ENCODE data around the gene BOC. TPM values are rescaled to one million over a fixed set of nuclear protein-coding genes. Genes with fewer than 3 reads are reported as not detected.

Gene BOC
- total and polyA plus RNA-seq, 4 donors, result 6.6 to 164 (median 26.8) TPM

DNA sequence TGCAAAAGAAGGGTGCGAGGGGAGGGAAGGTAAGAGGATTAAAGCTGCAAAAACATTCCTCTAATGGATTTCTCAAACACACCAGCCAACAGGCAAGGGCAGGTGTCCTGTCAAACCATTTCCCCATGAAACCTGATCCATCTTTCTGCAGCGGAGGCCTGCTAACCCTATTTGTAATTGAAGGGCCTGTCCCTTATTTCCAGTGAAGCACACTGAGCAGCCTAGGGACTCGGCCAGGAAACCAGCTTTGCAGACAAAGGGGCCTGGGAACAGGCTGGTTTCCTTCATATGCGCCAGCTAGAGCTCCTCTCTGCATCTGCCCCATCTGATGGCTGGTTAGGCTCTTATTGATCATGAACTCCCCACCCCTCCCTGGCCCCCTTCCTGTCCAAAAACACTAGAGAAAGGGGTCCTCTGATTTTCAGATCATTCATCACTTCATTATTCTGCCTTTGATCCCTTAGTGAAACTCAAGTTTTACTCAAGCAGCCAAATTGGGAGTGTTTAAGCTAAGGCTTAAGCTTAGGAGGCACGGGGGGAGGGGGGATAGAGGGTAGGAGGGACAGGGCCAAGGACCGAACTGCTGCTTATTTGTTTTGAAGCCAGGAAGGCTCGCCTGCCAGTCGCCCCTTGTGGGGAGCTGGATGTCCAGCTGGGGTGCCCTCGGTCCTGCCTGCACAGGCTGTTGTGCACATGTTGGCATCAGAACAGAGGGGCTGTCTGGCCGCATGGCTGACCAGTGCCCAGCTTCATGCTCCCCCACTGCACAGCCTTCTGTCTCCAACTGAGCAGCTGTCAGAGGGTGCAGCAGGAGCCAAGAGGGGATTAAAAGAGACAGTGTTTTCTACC is 53.1 kb downstream of the BOC start:
- H3K36me3 ChIP-seq (ENCODE audit: control insufficient read depth in 1 of 2, insufficient read depth in 2 of 2, low read length in 1 of 2), result peaks cover 0 to 2% of the 10 kb centered on the region in 2 donors
- H3K9me3 ChIP-seq (ENCODE audit: control insufficient read depth, low read length), result no peaks in the 10 kb centered on the region
- intact Hi-C loops (cut with DNase I), result no loop called here
- no peak for DNase-seq
- H3K4me3 ChIP-seq (ENCODE audit: low read length in 2 of 2), result no peak overlapping the region
- H3K27ac ChIP-seq (ENCODE audit: low read depth in 1 of 2, low read length in 2 of 2), result no peak overlapping the region
- H3K4me1 ChIP-seq (ENCODE audit: control insufficient read depth in 1 of 2, insufficient read depth in 2 of 2, low read length in 2 of 2), result peaks cover 0 to 3% of the 10 kb centered on the region in 2 donors
- no peaks in the 10 kb centered on the region for H3K27me3 ChIP-seq (ENCODE audit: control insufficient read depth in 1 of 2, insufficient read depth in 2 of 2, low read length in 1 of 2)
- no peak for ATAC-seq (ENCODE audit: low FRiP score)
- 90 to 96% methylated on average over 10 of the region's 10 CpGs for WGBS, 2 donors

DNA sequence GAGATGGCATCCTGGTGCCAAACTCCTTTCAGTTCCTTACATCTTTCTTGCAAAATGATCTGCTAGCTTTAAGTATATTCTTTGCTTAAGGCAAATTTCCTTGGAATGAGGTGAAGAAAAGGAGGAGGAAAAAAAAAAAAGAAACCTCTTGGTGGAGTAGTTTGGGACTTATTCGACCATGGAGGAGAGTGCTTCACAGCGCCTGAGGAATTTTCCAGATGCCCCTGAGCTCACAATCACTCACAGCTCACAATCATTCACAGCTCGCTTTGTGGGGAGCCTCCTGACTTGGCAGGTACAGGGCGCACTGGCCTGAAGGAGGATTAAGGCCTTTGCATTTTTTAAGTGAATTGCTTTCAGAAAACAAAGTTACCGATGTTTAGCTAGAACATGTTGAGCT is 53.9 kb downstream of the BOC start:
- no peak overlapping the region for H3K4me3 ChIP-seq (ENCODE audit: low read length in 2 of 2)
- intact Hi-C loops (cut with DNase I), result no loop called here
- H3K36me3 ChIP-seq (ENCODE audit: control insufficient read depth in 1 of 2, insufficient read depth in 2 of 2, low read length in 1 of 2), result peaks cover 0 to 2% of the 10 kb centered on the region in 2 donors
- no peaks in the 10 kb centered on the region for H3K27me3 ChIP-seq (ENCODE audit: control insufficient read depth in 1 of 2, insufficient read depth in 2 of 2, low read length in 1 of 2)
- no peak overlapping the region for H3K27ac ChIP-seq (ENCODE audit: low read depth in 1 of 2, low read length in 2 of 2)
- no peaks in the 10 kb centered on the region for H3K9me3 ChIP-seq (ENCODE audit: control insufficient read depth, low read length)
- no peak for DNase-seq
- H3K4me1 ChIP-seq (ENCODE audit: control insufficient read depth in 1 of 2, insufficient read depth in 2 of 2, low read length in 2 of 2), result peaks cover 0 to 3% of the 10 kb centered on the region in 2 donors
- no peak for ATAC-seq (ENCODE audit: low FRiP score)
- 91 to 95% methylated on average over 5 of the region's 5 CpGs for WGBS, 2 donors

DNA sequence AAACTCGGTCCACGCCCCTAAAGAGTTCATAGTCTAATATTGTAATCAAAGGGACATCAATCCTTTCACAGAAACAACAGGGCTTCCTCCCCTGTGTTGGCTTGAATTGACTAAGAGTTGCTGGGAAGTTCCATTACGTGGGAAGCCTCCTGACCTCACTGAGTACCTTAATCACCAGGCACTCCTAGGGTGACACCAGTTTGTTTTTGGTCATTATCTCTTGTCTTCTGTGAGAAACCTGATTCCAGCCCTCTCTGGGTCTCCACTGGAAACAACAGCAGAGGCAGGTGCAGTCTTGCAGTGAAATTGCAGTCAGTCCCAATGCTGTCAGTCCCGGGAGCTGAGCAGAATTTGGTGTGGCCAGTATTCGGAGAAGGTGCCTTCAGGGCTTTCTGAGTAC is 55.4 kb downstream of the BOC start:
- Histone ChIP-seq H3K36me3 (ENCODE audit: control insufficient read depth in 1 of 2, insufficient read depth in 2 of 2, low read length in 1 of 2) (no peaks in the 10 kb centered on the region), H3K27me3 (ENCODE audit: control insufficient read depth in 1 of 2, insufficient read depth in 2 of 2, low read length in 1 of 2) (no peaks in the 10 kb centered on the region), H3K27ac (ENCODE audit: low read depth in 1 of 2, low read length in 2 of 2) (no peak overlapping the region), H3K4me3 (ENCODE audit: low read length in 2 of 2) (no peak overlapping the region), H3K4me1 (ENCODE audit: control insufficient read depth in 1 of 2, insufficient read depth in 2 of 2, low read length in 2 of 2) (peaks cover 0 to 3% of the 10 kb centered on the region in 2 donors), H3K9me3 (ENCODE audit: control insufficient read depth, low read length) (no peaks in the 10 kb centered on the region)
- no peak for ATAC-seq (ENCODE audit: low FRiP score)
- DNase-seq, result no peak
- intact Hi-C loops (cut with DNase I), result no loop called here
- 96 to 99% methylated on average over 5 of the region's 5 CpGs for WGBS, 2 donors

DNA sequence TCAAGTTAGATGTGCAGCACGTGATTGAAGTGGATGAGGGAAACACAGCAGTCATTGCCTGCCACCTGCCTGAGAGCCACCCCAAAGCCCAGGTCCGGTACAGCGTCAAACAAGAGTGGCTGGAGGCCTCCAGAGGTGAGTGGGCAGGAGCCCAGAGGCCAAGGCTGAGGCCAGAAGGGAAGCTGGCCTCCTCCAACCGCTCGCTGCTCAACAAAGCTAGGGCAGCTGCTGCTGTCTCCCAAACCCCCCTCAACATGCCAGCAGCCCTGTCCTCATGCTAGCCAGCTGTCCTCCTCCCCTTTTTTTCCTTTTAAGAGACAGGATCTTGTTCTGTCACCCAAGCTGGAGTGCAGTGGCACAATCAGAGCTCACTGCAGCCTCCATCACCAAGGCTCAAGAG is 57.0 kb downstream of the BOC start:
- 93 to 96% methylated on average over 5 of the region's 5 CpGs for WGBS, 2 donors
- DNase-seq, result no peak
- intact Hi-C loops (cut with DNase I), result no loop called here
- Histone ChIP-seq H3K27me3 (ENCODE audit: control insufficient read depth in 1 of 2, insufficient read depth in 2 of 2, low read length in 1 of 2) (no peaks in the 10 kb centered on the region), H3K4me3 (ENCODE audit: low read length in 2 of 2) (no peak overlapping the region), H3K36me3 (ENCODE audit: control insufficient read depth in 1 of 2, insufficient read depth in 2 of 2, low read length in 1 of 2) (no peaks in the 10 kb centered on the region), H3K27ac (ENCODE audit: low read depth in 1 of 2, low read length in 2 of 2) (no peak overlapping the region), H3K9me3 (ENCODE audit: control insufficient read depth, low read length) (no peaks in the 10 kb centered on the region), H3K4me1 (ENCODE audit: control insufficient read depth in 1 of 2, insufficient read depth in 2 of 2, low read length in 2 of 2) (no peaks in the 10 kb centered on the region)
- no peak for ATAC-seq (ENCODE audit: low FRiP score)

DNA sequence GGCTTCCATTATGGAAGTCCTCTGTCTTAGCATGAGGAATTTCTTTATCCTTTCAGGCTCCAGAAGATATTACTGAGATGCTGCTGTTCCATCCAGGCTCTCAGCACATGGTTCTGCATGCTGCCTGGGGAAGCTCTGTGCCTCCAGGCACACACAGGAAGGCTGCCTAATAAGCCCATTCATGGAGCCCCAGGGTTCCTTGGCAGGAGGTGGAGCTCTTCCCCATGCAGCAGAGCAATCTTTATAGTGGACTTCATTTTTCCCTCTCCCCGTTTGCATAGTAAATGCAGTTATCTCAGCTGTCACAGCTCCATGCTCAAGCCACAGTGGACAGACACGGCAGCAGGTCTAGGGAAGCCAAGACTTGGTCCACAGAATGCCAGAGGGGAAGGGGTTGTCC is 57.6 kb downstream of the BOC start:
- WGBS, 2 donors, result 90 to 95% methylated on average over 2 of the region's 2 CpGs
- Histone ChIP-seq H3K36me3 (ENCODE audit: control insufficient read depth in 1 of 2, insufficient read depth in 2 of 2, low read length in 1 of 2) (no peaks in the 10 kb centered on the region), H3K4me3 (ENCODE audit: low read length in 2 of 2) (no peak overlapping the region), H3K27ac (ENCODE audit: low read depth in 1 of 2, low read length in 2 of 2) (no peak overlapping the region), H3K27me3 (ENCODE audit: control insufficient read depth in 1 of 2, insufficient read depth in 2 of 2, low read length in 1 of 2) (no peaks in the 10 kb centered on the region), H3K4me1 (ENCODE audit: control insufficient read depth in 1 of 2, insufficient read depth in 2 of 2, low read length in 2 of 2) (no peaks in the 10 kb centered on the region), H3K9me3 (ENCODE audit: control insufficient read depth, low read length) (no peaks in the 10 kb centered on the region)
- ATAC-seq (ENCODE audit: low FRiP score) (no peak), DNase-seq (no peak)
- intact Hi-C loops (cut with DNase I), result no loop called here

DNA sequence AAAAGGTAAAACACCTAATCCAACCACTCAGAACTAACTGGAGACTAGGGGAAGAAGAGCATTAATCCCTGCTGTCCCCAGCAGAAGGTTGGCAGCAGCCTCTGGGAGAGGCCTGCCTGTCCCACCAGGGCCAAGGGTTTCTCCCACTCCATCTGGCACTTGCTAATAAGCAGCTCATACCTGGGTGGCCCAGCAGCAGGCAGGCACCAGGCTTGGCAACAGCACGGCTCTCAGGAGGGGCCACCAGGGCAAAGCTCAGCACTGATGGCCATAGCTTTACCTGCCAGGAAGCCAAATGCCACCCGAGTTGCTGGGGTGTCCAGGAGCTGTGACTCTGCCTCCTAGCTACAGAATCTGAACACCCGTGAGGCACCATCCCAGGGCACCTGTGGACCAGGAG is 58.3 kb downstream of the BOC start:
- DNase-seq, result no peak
- Histone ChIP-seq H3K27me3 (ENCODE audit: control insufficient read depth in 1 of 2, insufficient read depth in 2 of 2, low read length in 1 of 2) (no peaks in the 10 kb centered on the region), H3K4me3 (ENCODE audit: low read length in 2 of 2) (no peak overlapping the region), H3K4me1 (ENCODE audit: control insufficient read depth in 1 of 2, insufficient read depth in 2 of 2, low read length in 2 of 2) (no peaks in the 10 kb centered on the region), H3K36me3 (ENCODE audit: control insufficient read depth in 1 of 2, insufficient read depth in 2 of 2, low read length in 1 of 2) (no peaks in the 10 kb centered on the region), H3K9me3 (ENCODE audit: control insufficient read depth, low read length) (no peaks in the 10 kb centered on the region), H3K27ac (ENCODE audit: low read depth in 1 of 2, low read length in 2 of 2) (no peak overlapping the region)
- no peak for ATAC-seq (ENCODE audit: low FRiP score)
- WGBS, 2 donors, result 87 to 92% methylated on average over 3 of the region's 3 CpGs
- intact Hi-C loops (cut with DNase I), result no loop called here

DNA sequence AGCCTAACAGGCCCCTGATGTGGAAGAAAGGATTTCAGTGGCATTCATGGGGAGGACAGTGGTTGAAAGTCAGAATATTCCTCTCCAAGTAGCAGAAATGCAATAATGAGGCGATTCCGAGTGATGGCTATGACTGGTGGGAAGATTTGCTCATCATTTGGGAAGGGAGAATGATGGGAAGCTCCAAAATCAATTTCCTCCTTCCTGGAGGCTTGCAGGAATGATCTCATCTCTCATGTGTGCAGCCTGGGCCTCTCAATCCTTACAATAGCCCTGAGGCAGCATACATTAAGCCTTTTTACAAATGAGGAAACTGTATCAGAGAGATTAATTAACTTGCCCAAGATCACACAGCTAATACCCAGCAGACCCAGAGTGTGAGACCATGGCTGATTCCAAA is 58.7 kb downstream of the BOC start:
- no peaks in the 10 kb centered on the region for H3K36me3 ChIP-seq (ENCODE audit: control insufficient read depth in 1 of 2, insufficient read depth in 2 of 2, low read length in 1 of 2)
- H3K27ac ChIP-seq (ENCODE audit: low read depth in 1 of 2, low read length in 2 of 2), result no peak overlapping the region
- no peaks in the 10 kb centered on the region for H3K9me3 ChIP-seq (ENCODE audit: control insufficient read depth, low read length)
- WGBS, 2 donors, result 96 to 98% methylated on average over 2 of the region's 2 CpGs
- DNase-seq (no peak), ATAC-seq (ENCODE audit: low FRiP score) (no peak)
- no peaks in the 10 kb centered on the region for H3K4me1 ChIP-seq (ENCODE audit: control insufficient read depth in 1 of 2, insufficient read depth in 2 of 2, low read length in 2 of 2)
- H3K27me3 ChIP-seq (ENCODE audit: control insufficient read depth in 1 of 2, insufficient read depth in 2 of 2, low read length in 1 of 2), result no peaks in the 10 kb centered on the region
- intact Hi-C loops (cut with DNase I), result no loop called here
- no peak overlapping the region for H3K4me3 ChIP-seq (ENCODE audit: low read length in 2 of 2)

DNA sequence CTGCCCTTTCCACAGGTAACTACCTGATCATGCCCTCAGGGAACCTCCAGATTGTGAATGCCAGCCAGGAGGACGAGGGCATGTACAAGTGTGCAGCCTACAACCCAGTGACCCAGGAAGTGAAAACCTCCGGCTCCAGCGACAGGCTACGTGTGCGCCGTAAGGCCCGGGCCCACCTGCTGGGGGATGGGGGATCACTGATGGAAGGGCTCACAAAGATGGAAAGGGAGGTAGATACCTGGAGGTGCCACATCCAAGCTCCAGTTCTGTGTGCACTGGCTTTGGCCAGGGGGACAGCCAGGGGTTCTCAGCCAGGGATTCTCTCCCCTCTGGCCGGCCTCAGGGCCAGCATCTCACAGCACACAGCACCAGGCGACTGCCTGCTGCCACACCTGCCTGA is 59.4 kb downstream of the BOC start:
- intact Hi-C loops (cut with DNase I), result no loop called here

DNA sequence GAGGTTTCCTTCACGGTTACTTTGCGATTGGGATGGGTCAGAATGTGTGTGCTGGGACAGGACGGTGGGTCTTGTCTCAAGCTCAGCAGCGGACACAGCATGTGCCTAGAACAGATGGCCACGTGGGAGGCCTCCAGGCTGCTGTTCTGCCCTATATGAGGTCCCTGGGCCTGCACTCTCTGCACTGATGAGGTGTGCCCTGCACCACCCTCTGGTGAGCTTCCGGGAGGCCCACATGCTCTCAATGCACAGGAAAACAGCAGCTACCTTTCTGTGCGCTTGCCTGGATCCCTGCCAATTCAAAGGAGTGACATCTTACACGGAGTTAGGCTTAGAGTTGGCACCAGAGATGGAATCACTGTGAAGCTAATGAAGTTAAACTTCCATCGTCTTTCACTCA is 59.8 kb downstream of the BOC start:
- WGBS, 2 donors, result 83 to 84% methylated on average over 9 of the region's 9 CpGs
- intact Hi-C loops (cut with DNase I), result no loop called here
- H3K27ac ChIP-seq (ENCODE audit: low read depth in 1 of 2, low read length in 2 of 2), result no peak overlapping the region

More for the DNA sequence above, 59.4 kb downstream of the BOC start:
- H3K4me3 ChIP-seq (ENCODE audit: low read length in 2 of 2), result no peak overlapping the region
- no peak overlapping the region for H3K27ac ChIP-seq (ENCODE audit: low read depth in 1 of 2, low read length in 2 of 2)
- no peaks in the 10 kb centered on the region for H3K4me1 ChIP-seq (ENCODE audit: control insufficient read depth in 1 of 2, insufficient read depth in 2 of 2, low read length in 2 of 2)
- no peaks in the 10 kb centered on the region for H3K27me3 ChIP-seq (ENCODE audit: control insufficient read depth in 1 of 2, insufficient read depth in 2 of 2, low read length in 1 of 2)
- H3K9me3 ChIP-seq (ENCODE audit: control insufficient read depth, low read length), result no peaks in the 10 kb centered on the region
- H3K36me3 ChIP-seq (ENCODE audit: control insufficient read depth in 1 of 2, insufficient read depth in 2 of 2, low read length in 1 of 2), result no peaks in the 10 kb centered on the region
- 91 to 96% methylated on average over 9 of the region's 9 CpGs for WGBS, 2 donors
- no peak for DNase-seq
- ATAC-seq (ENCODE audit: low FRiP score), result no peak

More for the DNA sequence above, 59.8 kb downstream of the BOC start:
- DNase-seq (no peak), ATAC-seq (ENCODE audit: low FRiP score) (no peak)
- Histone ChIP-seq H3K27me3 (ENCODE audit: control insufficient read depth in 1 of 2, insufficient read depth in 2 of 2, low read length in 1 of 2) (no peaks in the 10 kb centered on the region), H3K36me3 (ENCODE audit: control insufficient read depth in 1 of 2, insufficient read depth in 2 of 2, low read length in 1 of 2) (no peaks in the 10 kb centered on the region), H3K4me1 (ENCODE audit: control insufficient read depth in 1 of 2, insufficient read depth in 2 of 2, low read length in 2 of 2) (no peaks in the 10 kb centered on the region), H3K9me3 (ENCODE audit: control insufficient read depth, low read length) (no peaks in the 10 kb centered on the region), H3K4me3 (ENCODE audit: low read length in 2 of 2) (no peak overlapping the region)
